Lung (tissue), 12 donors: ENCODE results near the gene LVRN. TPM values are rescaled to one million over a fixed set of nuclear protein-coding genes. Genes with fewer than 3 reads are reported as not detected.

Experiments
- ATAC-seq: fragments of 200-7000 bp; cut with Tn5 transposase; one replicate; pipeline ENCODE4 v1.9.1; 2020; ENCODE audit warnings: moderate number of reproducible peaks; ENCODE audit not compliant: insufficient read depth, low FRiP score
- DNase-seq, 3 donors: peaks; one replicate each; pipeline ENCODE4 v3.0.0-alpha.2; 2013 to 2017
- H3K27ac ChIP-seq, 2 donors: one replicate each; pipeline ENCODE4 v1.5.1; 2013; ENCODE audit warnings: mild to moderate bottlenecking in 2 of 2, moderate library complexity in 2 of 2, control low read depth in 1 of 2, inconsistent platforms in 1 of 2, low read depth in 1 of 2, low read length in 1 of 2
- H3K27me3 ChIP-seq, 3 donors: one replicate each; pipeline ENCODE4 v1.5.1; 2013; ENCODE audit warnings: low read length in 2 of 3; ENCODE audit not compliant: control insufficient read depth in 3 of 3, insufficient read depth in 3 of 3
- H3K36me3 ChIP-seq, 4 donors: one replicate each; pipeline ENCODE4 v1.5.1; 2013; ENCODE audit warnings: low read length in 4 of 4, mild to moderate bottlenecking in 1 of 4, moderate library complexity in 1 of 4; ENCODE audit not compliant: control insufficient read depth in 4 of 4, insufficient read depth in 4 of 4
- H3K4me1 ChIP-seq, 5 donors: one replicate each; pipeline ENCODE4 v1.5.1; 2013; ENCODE audit warnings: low read length in 5 of 5, mild to moderate bottlenecking in 2 of 5, moderate library complexity in 1 of 5; ENCODE audit not compliant: control insufficient read depth in 5 of 5, insufficient read depth in 5 of 5
- H3K4me3 ChIP-seq: one replicate; pipeline ENCODE4 v1.5.1; 2013; ENCODE audit warnings: mild to moderate bottlenecking, control low read depth, moderate library complexity
- H3K9ac ChIP-seq, 2 donors: one replicate each; pipeline ENCODE4 v1.5.1; 2013; ENCODE audit warnings: low read length in 2 of 2, control low read depth in 1 of 2; ENCODE audit not compliant: insufficient read depth in 1 of 2
- H3K9me3 ChIP-seq, 4 donors: one replicate each; pipeline ENCODE4 v1.5.1; 2013; ENCODE audit warnings: low read length in 3 of 4, mild to moderate bottlenecking in 1 of 4, moderate library complexity in 1 of 4; ENCODE audit not compliant: control insufficient read depth in 4 of 4, insufficient read depth in 3 of 4
- WGBS, 2 donors: extraction: QIAGEN DNeasy Blood & Tissue Kit; methylation state at CpG; one replicate each; pipeline ENCODE4 v1.1.7; 2013; 5-methylcytosine and 5-hydroxymethylcytosine counted together
- polyA plus RNA-seq, 2 donors: library from polyadenylated mRNA; stranded (reverse); fragments of 200-250 nt; gene quantifications; one replicate each; pipeline ENCODE4 v1.2.1, GENCODE V29; 2013
- total RNA-seq, 2 donors: library from RNA; depleted of rRNA in 1 of 2; stranded (reverse); fragments of >200 nt in 1 of 2; gene quantifications; one replicate each; pipeline ENCODE4 v1.2.1, GENCODE V29; 2014 to 2021
- TF ChIP-seq, protein P1 (sequence below): IDR thresholded peaks from 2 replicates; pipeline ENCODE4 v1.5.1; 2012; ENCODE audit warnings: mild to moderate bottlenecking; ENCODE audit errors: control extremely low read depth, extremely low read depth
- donor health status: control.
- donor health status: control.
- donor health status: Bipolar disorder and iron deficiency.
- donor health status: healthy.
- donor health status: DM: yes; HTN: yes; CAD: no.

Gene LVRN
- total and polyA plus RNA-seq, 4 donors = 0.10 to 0.94 (median 0.17) TPM

DNA sequence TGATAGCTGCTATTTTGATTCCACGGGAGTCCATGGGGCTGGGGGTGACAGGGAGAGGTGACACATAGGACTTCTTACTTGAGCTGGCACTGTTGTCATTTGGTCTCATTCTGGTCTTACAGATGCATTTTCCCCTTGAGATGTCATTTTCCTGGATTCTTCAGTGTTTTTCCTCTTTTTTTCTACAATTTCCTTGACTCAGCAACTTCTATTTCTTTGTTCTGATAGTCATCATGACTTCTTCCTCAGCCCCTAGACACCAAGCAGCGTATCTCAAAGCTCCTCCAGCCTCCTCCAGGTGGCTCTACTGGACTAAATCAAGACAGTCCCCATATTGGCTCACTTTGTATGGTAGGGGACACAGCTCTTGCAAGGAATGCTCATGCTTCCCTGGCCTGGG lies 16.5 kb downstream of the LVRN start:
- H3K4me1 ChIP-seq = peaks cover 0 to 22% (median 0%) of the 10 kb centered on the region in 5 donors
- no peak for ATAC-seq
- H3K27me3 ChIP-seq = no peaks in the 10 kb centered on the region
- DNase-seq = no peak
- peak overlapping the region in 1 of 2 donors; percentile 55 for H3K27ac ChIP-seq
- H3K36me3 ChIP-seq = no peaks in the 10 kb centered on the region
- TF ChIP-seq, protein P1, sequence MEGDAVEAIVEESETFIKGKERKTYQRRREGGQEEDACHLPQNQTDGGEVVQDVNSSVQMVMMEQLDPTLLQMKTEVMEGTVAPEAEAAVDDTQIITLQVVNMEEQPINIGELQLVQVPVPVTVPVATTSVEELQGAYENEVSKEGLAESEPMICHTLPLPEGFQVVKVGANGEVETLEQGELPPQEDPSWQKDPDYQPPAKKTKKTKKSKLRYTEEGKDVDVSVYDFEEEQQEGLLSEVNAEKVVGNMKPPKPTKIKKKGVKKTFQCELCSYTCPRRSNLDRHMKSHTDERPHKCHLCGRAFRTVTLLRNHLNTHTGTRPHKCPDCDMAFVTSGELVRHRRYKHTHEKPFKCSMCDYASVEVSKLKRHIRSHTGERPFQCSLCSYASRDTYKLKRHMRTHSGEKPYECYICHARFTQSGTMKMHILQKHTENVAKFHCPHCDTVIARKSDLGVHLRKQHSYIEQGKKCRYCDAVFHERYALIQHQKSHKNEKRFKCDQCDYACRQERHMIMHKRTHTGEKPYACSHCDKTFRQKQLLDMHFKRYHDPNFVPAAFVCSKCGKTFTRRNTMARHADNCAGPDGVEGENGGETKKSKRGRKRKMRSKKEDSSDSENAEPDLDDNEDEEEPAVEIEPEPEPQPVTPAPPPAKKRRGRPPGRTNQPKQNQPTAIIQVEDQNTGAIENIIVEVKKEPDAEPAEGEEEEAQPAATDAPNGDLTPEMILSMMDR = no peak
- 86 to 92% methylated on average over 2 of the region's 2 CpGs for WGBS, 2 donors
- H3K9me3 ChIP-seq = no peaks in the 10 kb centered on the region
- no peak overlapping the region for H3K4me3 ChIP-seq
- no peak overlapping the region for H3K9ac ChIP-seq

- Histone ChIP-seq H3K4me1 (peaks cover 0 to 29% (median 0%) of the 10 kb centered on the region in 5 donors), H3K27ac (peak overlapping the region in 1 of 2 donors; percentile 55), H3K9me3 (no peaks in the 10 kb centered on the region), H3K9ac (no peak overlapping the region), H3K36me3 (no peaks in the 10 kb centered on the region), H3K27me3 (no peaks in the 10 kb centered on the region), H3K4me3 (no peak overlapping the region)
- TF ChIP-seq, protein P1 = no peak
- DNase-seq (peak in 2 of 3 donors; percentile 77), ATAC-seq (peak; percentile 44)
- WGBS, 2 donors = 61 to 73% methylated on average over 3 of the region's 3 CpGs
These were observed 17.1 kb downstream of the LVRN start for GRCh38 chr5:115979201-115980041.

DNA sequence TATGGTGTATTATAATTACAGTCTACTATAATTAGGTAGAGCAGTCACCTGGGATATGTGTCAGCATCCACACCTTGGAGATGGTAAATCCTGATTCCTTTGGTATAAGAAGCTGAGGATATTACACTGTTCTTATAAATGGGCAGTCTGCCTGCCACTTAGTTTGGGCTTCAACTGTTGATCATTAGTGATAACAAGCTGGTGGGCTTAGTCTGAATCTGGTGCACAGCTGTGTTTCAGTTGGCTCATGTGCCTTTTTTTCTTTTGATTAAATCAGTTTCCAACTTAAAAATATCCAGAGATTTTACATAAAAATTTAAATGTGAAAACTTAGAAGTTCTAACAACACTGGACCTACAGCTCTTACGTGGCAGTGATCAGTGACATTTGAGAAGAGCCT lies 21.2 kb downstream of the LVRN start:
- ATAC-seq = no peak
- no peak overlapping the region for H3K27ac ChIP-seq
- DNase-seq = no peak
- no peak overlapping the region for H3K9ac ChIP-seq
- H3K36me3 ChIP-seq = no peaks in the 10 kb centered on the region
- H3K4me1 ChIP-seq = peaks cover 0 to 45% (median 5%) of the 10 kb centered on the region in 5 donors
- WGBS, 2 donors = 89 to 97% methylated on average over 1 of the region's 1 CpG
- TF ChIP-seq, protein P1 = no peak
- H3K27me3 ChIP-seq = no peaks in the 10 kb centered on the region
- no peaks in the 10 kb centered on the region for H3K9me3 ChIP-seq
- no peak overlapping the region for H3K4me3 ChIP-seq
